ENCODE data around the gene C3.
A peak's percentile ranks its signal among the peaks of the same experiment; 100 is the strongest.

C3 gene

DNA sequence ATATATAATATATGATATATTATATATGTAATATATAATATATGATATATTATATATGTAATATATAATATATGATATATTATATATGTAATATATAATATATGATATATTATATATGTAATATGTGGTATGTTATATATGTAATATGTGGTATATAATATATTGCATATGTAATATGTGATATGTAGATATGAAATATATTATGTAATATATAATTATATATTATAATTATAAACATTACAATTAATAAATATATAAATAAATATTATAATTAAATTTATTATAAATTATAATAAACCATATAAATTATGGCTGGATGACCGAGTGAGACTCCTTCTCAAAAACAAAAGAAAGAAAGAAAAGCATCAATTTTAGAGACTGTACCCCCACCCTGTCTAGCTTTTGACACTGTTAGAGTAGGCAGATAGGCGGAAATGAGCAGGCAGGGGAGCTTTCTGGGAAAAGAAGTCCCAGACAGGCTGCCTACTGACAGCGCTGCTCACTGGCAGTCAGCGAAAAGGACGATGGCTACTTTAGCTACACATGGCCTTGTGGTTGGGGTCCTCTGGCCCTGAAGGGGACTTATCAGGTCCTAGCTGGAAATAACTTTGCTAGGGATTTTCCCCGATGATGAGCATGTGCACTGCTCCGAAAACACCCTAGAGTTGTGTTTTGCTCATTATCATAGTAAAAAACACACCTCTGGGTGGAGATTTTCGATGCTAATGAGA is 19.7 kb downstream of the C3 start:
- TF ChIP-seq JUND (IDR thresholded peaks at IDR 0.05; ENCODE audit: low read depth) = no peak
- DNase-seq (ENCODE audit: low read depth in 1 of 2, low spot score in 1 of 2) = no peak
- in situ Hi-C loops (cut with HindIII; ENCODE audit: low pct_unique_long_range_greater_than_20kb, low sequenced_read_pairs) = no loop called here

- TF ChIP-seq JUND (IDR thresholded peaks at IDR 0.05; ENCODE audit: low read depth) = no peak
- in situ Hi-C loops (cut with HindIII; ENCODE audit: low pct_unique_long_range_greater_than_20kb, low sequenced_read_pairs) = no loop called here
- no peak for DNase-seq (ENCODE audit: low read depth in 1 of 2, low spot score in 1 of 2)
These were observed 20.5 kb downstream of the C3 start for GRCh38 chr19:6699935-6700334.

GRCh38 chr19:6697291-6697690 is 23.2 kb downstream of the C3 start:
- DNase-seq (ENCODE audit: low read depth in 1 of 2, low spot score in 1 of 2) = no peak
- no peak for TF ChIP-seq JUND (IDR thresholded peaks at IDR 0.05; ENCODE audit: low read depth)
- in situ Hi-C loops (cut with HindIII; ENCODE audit: low pct_unique_long_range_greater_than_20kb, low sequenced_read_pairs) = no loop called here

GRCh38 chr19:6696239-6696820 is 24.1 kb downstream of the C3 start:
- DNase-seq (ENCODE audit: low read depth in 1 of 2, low spot score in 1 of 2) = no peak
- TF ChIP-seq JUND (IDR thresholded peaks at IDR 0.05; ENCODE audit: low read depth) = no peak
- in situ Hi-C loops (cut with HindIII; ENCODE audit: low pct_unique_long_range_greater_than_20kb, low sequenced_read_pairs) = no loop called here

GRCh38 chr19:6694147-6694815 is 26.2 kb downstream of the C3 start:
- DNase-seq (ENCODE audit: low read depth in 1 of 2, low spot score in 1 of 2) = peak in 1 of 2 experiments; percentile 67
- TF ChIP-seq JUND (IDR thresholded peaks at IDR 0.05; ENCODE audit: low read depth) = no peak
- in situ Hi-C loops (cut with HindIII; ENCODE audit: low pct_unique_long_range_greater_than_20kb, low sequenced_read_pairs) = no loop called here

- DNase-seq (ENCODE audit: low read depth in 1 of 2, low spot score in 1 of 2) = peak in 1 of 2 experiments; percentile 48
- in situ Hi-C loops (cut with HindIII; ENCODE audit: low pct_unique_long_range_greater_than_20kb, low sequenced_read_pairs) = no loop called here
- TF ChIP-seq JUND (IDR thresholded peaks at IDR 0.05; ENCODE audit: low read depth) = no peak
These were observed 26.8 kb downstream of the C3 start for GRCh38 chr19:6693681-6694080.

- in situ Hi-C loops (cut with HindIII; ENCODE audit: low pct_unique_long_range_greater_than_20kb, low sequenced_read_pairs) = no loop called here
- DNase-seq (ENCODE audit: low read depth in 1 of 2, low spot score in 1 of 2) = no peak
- no peak for TF ChIP-seq JUND (IDR thresholded peaks at IDR 0.05; ENCODE audit: low read depth)
These were observed 27.4 kb downstream of the C3 start for GRCh38 chr19:6693056-6693471.

- DNase-seq (ENCODE audit: low read depth in 1 of 2, low spot score in 1 of 2) = no peak
- in situ Hi-C loops (cut with HindIII; ENCODE audit: low pct_unique_long_range_greater_than_20kb, low sequenced_read_pairs) = no loop called here
- TF ChIP-seq JUND (IDR thresholded peaks at IDR 0.05; ENCODE audit: low read depth) = no peak
These were observed 28.4 kb downstream of the C3 start for GRCh38 chr19:6692027-6692426.

GRCh38 chr19:6691342-6691741 is 29.1 kb downstream of the C3 start:
- DNase-seq (ENCODE audit: low read depth in 1 of 2, low spot score in 1 of 2) = no peak
- in situ Hi-C loops (cut with HindIII; ENCODE audit: low pct_unique_long_range_greater_than_20kb, low sequenced_read_pairs) = no loop called here

DNA sequence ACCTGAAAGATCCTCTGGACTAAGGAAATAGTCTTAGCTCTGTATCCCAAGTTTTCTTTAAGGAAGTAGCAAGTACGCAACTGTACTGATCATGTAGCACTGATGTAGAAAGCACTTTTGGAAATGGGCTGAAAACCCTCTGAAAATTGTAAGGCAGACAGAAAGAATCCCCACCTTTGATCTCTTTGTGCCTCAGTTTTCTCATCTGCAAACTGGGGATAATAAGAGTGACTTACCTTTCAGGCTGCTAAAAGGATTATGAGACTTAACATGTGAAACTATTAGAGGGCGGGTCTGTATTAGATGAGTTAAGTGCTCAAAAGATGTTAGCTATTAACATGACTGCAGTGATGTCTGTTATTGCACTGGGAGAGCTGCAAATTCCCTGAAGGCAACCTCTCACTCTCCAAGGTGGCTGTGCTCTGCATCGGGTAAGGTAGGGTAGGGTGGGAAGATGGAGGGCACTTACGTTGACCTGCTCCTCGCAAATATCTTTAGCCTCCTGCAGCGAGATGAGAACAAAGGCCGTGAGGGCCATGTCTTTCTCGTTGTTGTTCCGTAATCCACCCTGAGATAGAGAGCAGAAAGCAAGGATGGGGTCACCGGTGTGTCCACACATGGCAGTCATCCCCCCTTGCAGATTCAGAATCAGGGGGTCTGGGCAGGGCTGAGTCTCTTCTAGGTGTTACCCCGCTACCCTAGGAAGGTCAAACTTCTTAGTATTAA is 30.1 kb downstream of the C3 start:
- in situ Hi-C loops (cut with HindIII; ENCODE audit: low pct_unique_long_range_greater_than_20kb, low sequenced_read_pairs) = no loop called here
- DNase-seq (ENCODE audit: low read depth in 1 of 2, low spot score in 1 of 2) = no peak
- no peak for TF ChIP-seq JUND (IDR thresholded peaks at IDR 0.05; ENCODE audit: low read depth)

More at GRCh38 chr19:6691342-6691741, 29.1 kb downstream of the C3 start:
- no peak for TF ChIP-seq JUND (IDR thresholded peaks at IDR 0.05; ENCODE audit: low read depth)

- DNase-seq (ENCODE audit: low read depth in 1 of 2, low spot score in 1 of 2) = no peak
- TF ChIP-seq JUND (IDR thresholded peaks at IDR 0.05; ENCODE audit: low read depth) = no peak
- in situ Hi-C loops (cut with HindIII; ENCODE audit: low pct_unique_long_range_greater_than_20kb, low sequenced_read_pairs) = no loop called here
These were observed 33.3 kb downstream of the C3 start for GRCh38 chr19:6687114-6687513.

GRCh38 chr19:6686628-6686975 is 33.8 kb downstream of the C3 start:
- in situ Hi-C loops (cut with HindIII; ENCODE audit: low pct_unique_long_range_greater_than_20kb, low sequenced_read_pairs) = no loop called here
- no peak for TF ChIP-seq JUND (IDR thresholded peaks at IDR 0.05; ENCODE audit: low read depth)
- DNase-seq (ENCODE audit: low read depth in 1 of 2, low spot score in 1 of 2) = no peak

Data from T47D (cell line).